GM20431 (cell line): ENCODE data around the gene VWF.

Experiments
- in situ Hi-C: fragments of 300-500 bp; cut with MseI, MboI; formaldehyde crosslinking; loops from one replicate; pipeline ENCODE4 v1.15.0; 2020; ENCODE audit warnings: low sequenced_read_pairs; ENCODE audit not compliant: unreplicated experiment

VWF gene

DNA sequence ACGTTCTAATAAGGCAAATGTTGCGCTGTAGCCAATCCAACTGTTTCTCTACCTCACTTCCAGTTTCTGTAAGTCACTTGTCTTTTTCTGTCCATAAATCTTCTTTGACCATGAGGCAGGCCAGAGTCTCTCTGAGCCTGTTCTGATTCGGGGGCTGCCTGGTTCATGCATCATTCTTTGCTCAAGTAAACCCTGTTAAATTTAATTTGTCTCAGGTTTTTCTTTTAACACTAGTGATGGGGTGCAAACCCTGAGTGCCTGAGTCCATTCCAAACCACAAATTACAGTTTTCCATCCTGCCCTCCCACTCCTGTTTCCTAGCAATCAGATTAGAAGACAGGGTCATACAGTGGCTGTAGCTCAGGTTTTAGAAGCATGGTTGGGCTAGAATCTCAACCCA is 41.9 kb downstream of the VWF start:
- in situ Hi-C loops: no loop called here

GRCh38 chr12:6080149-6081045 is 44.1 kb downstream of the VWF start:
- in situ Hi-C loops: no loop called here

GRCh38 chr12:6078398-6079096 is 45.9 kb downstream of the VWF start:
- in situ Hi-C loops: no loop called here

DNA sequence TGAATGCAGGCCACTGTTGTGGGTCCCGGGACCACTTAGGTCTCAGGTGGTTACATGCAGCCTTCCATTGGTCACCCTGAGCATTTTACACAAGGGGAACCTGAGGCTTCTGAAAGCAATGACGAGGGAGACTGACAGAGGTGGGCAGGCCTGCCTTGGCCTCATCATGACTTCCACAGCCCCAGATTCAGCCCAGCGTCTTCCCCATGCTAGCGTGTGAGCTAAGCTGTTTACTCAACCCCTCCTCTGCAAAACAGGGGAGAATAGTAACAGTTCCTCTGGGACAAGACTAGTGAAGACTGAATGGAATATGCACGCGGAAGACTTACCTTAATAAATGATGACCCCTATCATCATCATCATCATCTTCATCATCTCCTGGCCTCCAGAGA is 46.8 kb downstream of the VWF start:
- in situ Hi-C loops: no loop called here

- in situ Hi-C loops: no loop called here
These were observed 47.4 kb downstream of the VWF start for GRCh38 chr12:6076776-6077691.

DNA sequence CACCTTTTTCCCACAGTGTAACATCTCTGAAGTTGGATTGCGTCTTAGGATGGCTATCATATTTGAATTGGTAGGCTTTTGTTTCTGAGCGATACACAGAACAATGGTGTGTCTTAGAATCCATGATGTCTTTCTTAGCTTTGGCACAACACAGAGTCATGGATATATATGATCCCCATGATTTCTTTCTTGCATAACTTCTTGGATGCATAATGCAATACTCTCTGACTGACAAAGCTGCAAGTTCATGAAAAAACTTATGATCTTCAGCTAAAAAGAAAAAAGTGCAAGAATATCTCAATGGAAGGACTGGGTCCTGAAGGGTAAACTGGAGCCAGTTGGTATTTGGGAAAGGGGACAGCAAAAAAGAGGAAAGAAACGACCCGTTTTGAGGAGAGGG is 48.1 kb downstream of the VWF start:
- in situ Hi-C loops: no loop called here

- in situ Hi-C loops: no loop called here
These were observed 49.4 kb downstream of the VWF start for GRCh38 chr12:6074979-6075585.

DNA sequence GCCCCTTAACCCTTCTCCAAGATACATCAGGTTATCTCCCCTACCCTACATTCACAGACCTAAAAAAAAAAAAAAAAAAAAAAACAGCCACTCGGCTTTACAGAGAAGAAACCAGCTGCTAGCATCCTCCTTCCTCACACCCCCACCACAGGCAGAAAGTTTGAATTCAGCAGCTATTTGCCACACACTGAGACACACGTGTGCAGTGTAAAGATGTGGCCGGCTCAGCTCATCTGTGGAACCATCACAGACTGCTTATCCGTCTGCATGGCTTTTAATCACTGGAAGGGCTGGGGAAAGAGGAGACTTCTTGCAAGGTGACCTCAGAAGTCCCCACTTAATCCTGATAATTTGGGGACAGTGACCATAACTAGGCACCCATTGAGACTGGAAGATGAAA is 50.0 kb downstream of the VWF start:
- in situ Hi-C loops: no loop called here

- in situ Hi-C loops: no loop called here
These were observed 51.0 kb downstream of the VWF start for GRCh38 chr12:6073426-6073825.

DNA sequence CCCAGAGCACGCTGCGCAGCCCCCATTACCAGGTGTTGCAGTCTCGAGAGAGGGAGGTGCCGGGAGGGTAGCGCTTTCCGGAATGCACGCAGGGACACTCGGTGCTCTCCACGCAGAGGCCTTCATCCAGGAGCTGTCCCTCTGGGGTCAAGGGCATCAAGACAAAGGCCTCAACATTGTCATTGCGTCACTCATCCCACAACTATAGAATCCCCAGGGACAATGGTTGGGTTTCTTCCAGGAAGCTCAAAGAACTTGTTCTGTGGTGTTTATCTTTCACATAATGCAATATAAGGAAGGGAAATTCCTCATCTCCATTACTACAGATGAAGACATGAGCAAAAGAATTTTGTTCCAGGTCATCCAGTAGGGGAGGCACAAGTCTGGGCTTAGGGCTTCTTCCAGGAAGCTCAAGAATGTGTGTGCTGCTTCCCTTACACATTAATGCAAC is 52.1 kb downstream of the VWF start:
- in situ Hi-C loops: no loop called here

DNA sequence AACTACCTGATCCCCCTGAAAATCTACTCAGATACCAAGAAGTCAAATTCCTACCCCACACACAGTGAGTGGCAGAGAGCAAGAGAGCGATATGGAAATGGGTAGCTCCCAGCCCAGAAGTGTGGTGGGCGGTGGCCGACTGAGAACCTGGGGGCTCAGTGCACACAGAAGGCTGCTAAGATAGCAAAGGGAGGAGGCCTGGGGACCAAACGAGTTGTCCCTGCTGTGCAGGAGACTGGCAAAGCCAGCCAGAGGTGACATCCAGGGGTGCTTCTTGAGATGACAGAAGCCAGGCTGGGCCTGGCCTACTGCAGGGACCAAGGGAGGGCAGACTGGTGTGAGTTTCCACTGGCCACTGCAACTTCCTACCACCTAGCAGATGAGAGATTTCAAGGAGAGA is 52.9 kb downstream of the VWF start:
- in situ Hi-C loops: no loop called here

DNA sequence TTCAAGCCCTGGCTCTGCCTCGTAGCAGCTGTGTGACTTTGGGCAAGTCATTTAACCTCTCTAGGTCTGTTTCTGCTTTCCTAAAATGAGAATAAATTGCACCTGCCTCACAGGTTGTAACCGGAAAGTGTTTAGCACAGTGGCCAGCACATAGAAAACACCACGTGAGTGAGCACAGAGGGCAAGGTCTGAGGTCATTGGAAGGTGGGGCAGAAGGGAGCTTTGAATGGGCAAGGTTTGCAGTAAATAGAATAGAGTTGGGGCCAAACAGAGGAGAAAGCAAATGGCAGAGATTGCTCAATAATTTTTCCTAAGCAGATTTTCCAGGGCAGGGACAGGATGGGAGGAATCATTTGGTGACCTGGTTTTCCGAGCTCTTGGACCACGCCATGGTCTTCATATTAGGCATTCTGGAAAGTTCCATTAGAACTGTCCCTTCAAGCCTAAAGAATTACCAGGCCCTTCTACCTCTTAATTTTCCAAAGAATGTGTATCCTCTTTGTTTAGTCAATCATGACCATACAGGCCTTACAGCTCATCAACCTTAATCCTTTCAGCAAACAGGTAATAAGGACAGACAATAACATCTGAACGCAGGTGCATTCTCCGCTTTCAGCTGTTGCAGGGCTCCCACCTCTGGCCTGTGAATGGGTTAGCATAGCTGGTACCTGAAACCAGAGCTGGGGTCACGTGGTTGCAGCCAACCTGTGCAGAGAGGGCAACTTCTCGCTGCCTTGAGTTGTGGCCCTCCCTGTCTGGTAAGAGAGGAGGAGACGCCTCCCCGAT is 53.8 kb downstream of the VWF start:
- in situ Hi-C loops: no loop called here

DNA sequence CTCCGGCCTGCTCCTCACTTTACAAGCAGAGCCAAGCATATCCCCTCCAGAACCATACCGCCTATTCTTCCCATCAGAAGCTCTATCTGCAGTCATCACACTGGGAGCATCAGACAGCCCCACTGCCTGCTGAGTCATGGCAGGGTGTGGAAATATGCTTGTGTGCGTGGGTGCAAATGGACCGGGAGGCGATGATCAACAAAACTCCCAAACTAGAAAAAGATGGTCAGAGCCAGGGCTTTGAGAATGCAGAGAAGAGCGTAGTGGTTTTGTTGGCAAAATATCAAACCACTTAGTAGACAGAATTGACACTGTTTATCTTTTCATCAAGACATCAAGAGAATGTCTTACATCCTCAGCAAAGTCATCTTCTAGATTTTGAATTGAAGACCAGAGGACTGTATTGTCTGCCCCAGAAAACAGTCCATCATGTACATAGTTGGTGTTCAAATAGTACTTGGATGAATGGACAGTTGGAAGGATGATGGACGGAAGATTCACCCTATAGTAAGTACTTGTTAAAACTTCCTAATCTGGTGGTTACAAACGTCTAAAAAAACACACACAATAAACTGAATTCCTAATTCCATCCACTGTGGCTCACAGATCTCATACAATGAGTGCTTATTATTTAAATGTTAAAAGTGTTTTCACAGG is 54.9 kb downstream of the VWF start:
- in situ Hi-C loops: loop anchor here (10.0 kb wide), 1 partner anchor 215 kb away; no protein-coding TSS in a partner anchor

- in situ Hi-C loops: loop anchor here (10.0 kb wide), 1 partner anchor 217 kb away; no protein-coding TSS in a partner anchor
These were observed 56.2 kb downstream of the VWF start for GRCh38 chr12:6068227-6068626.

DNA sequence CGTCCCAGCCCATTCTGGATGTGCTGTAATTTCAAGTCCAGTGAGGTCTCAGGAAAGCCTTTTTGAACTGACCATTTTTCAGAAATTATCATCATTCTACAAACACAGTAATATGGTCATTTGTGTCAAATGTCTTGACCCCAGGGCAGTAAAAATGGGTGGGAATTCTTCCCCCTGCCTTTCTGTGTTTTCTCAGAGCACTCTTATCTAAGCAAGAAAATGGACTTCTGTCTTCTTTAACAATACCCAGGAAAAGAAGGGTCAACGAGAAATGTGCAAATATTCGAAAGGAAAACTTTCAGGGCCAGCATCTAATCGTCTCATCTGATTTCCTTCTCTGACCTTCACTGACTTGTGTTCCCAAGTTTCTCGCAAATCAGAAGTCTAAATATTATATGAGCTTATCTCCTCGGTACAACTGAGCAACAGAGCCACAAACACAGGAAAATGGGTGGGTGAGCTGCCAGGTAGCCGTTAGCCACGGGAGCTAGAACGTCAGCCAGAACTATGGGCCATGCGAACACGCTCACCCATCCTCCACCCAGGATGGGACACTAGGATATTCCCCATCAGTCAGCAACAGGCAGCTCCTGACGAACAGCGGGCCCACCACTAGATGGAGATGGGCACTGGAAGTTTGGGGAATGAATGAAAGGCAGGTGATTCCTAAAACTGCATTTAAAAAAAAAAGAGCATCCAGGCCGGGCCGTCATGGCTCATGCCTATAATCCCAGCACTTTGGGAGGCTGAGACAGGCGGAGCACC is 57.1 kb downstream of the VWF start:
- in situ Hi-C loops: loop anchor here (10.0 kb wide), 1 partner anchor 217 kb away; no protein-coding TSS in a partner anchor

GRCh38 chr12:6066651-6067050 is 57.8 kb downstream of the VWF start:
- in situ Hi-C loops: loop anchor here (10.0 kb wide), 1 partner anchor 218 kb away; no protein-coding TSS in a partner anchor

DNA sequence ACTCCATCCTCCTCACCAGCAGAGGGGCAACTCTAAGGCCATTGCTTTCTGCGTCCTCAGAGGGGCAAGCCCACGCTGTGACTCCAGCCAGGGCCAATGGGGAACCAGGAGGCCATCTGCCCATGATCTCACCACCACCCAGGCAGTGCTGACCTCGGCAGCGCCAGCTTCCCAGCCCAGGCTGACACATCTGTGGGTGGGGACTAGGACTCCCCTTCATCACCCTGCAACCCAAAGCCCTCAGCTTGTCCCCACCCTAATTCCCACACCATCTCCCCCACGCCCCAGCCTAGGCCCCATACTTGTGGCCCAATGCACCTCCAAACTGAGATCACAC is 58.6 kb downstream of the VWF start:
- in situ Hi-C loops: loop anchor here (10.0 kb wide), 1 partner anchor 219 kb away; no protein-coding TSS in a partner anchor
